ENCODE data around the gene KIF6.

The KIF6 gene

GRCh38 chr6:39669207-39669972, 55.8 kb downstream of the KIF6 start:
- Histone ChIP-seq H3K79me2 (ENCODE audit: insufficient read depth, low read length) (no peaks in the 10 kb centered on the region), H3K27me3 (ENCODE audit: insufficient read depth, low read length) (no peaks in the 10 kb centered on the region), H4K20me1 (ENCODE audit: insufficient read depth, low read length) (no peaks in the 10 kb centered on the region), H3K9me2 (ENCODE audit: low read depth, low read length) (no peaks in the 10 kb centered on the region), H3K27ac (ENCODE audit: low read depth, low read length, poor library complexity, severe bottlenecking) (no peak overlapping the region), H3K4me2 (ENCODE audit: low read length) (no peak overlapping the region), H3K36me3 (ENCODE audit: insufficient read depth, low read length) (no peaks in the 10 kb centered on the region), H3F3A (ENCODE audit: insufficient read depth, low read length) (no peaks in the 10 kb centered on the region), H2AFZ (ENCODE audit: low read length) (no peak overlapping the region), H3K4me1 (ENCODE audit: insufficient read depth, low read length, severe bottlenecking) (no peaks in the 10 kb centered on the region), H3K9ac (ENCODE audit: low read length) (no peak overlapping the region), H3K9me3 (ENCODE audit: low read length) (no peaks in the 10 kb centered on the region), H3K4me3 (ENCODE audit: low read depth, low read length, poor library complexity, severe bottlenecking) (no peak overlapping the region)
- TF ChIP-seq, protein P1, sequence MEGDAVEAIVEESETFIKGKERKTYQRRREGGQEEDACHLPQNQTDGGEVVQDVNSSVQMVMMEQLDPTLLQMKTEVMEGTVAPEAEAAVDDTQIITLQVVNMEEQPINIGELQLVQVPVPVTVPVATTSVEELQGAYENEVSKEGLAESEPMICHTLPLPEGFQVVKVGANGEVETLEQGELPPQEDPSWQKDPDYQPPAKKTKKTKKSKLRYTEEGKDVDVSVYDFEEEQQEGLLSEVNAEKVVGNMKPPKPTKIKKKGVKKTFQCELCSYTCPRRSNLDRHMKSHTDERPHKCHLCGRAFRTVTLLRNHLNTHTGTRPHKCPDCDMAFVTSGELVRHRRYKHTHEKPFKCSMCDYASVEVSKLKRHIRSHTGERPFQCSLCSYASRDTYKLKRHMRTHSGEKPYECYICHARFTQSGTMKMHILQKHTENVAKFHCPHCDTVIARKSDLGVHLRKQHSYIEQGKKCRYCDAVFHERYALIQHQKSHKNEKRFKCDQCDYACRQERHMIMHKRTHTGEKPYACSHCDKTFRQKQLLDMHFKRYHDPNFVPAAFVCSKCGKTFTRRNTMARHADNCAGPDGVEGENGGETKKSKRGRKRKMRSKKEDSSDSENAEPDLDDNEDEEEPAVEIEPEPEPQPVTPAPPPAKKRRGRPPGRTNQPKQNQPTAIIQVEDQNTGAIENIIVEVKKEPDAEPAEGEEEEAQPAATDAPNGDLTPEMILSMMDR (IDR thresholded peaks at IDR 0.05; ENCODE audit: low read length), result no peak
- TF ChIP-seq EZH2 (IDR thresholded peaks at IDR 0.05; ENCODE audit: borderline replicate concordance, low read length), result no peak

DNA sequence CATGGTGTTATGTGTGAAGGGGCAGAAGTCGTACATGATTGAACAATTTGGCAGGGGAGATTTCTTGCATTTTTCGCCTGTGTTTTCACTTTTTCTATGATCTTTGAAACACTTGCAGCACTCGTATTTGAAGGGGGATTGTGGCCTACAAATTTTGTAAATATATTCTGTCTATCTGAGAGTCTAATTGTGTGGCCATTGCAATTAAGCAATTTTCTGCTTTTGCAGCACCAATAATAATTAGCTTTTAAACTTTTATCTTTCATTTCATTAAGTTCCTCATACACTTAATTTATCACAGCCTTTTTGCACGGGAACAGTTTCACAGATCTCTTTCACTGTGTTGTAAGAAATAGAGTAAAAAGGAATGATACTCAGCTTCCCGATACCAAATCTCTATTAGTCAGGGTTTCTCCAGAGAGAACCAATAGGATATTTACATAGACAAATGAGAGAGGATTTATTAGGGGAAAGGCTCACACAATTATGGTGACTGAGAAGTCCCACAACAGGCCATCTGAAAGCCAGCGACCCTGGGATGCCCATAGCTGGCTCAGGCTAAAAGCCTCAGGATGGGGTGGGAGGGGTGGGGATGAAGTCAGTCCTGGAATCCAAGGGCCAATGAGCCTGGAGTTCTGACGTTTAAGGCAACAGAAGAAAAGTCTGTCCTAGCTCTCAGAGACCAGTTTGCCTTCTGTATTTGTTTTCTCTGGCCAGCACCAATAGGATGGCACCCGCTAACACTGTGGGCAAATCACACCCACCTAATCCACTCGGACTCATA, 58.3 kb downstream of the KIF6 start:
- Histone ChIP-seq H2AFZ (ENCODE audit: low read length) (no peak overlapping the region), H4K20me1 (ENCODE audit: insufficient read depth, low read length) (no peaks in the 10 kb centered on the region), H3K79me2 (ENCODE audit: insufficient read depth, low read length) (no peaks in the 10 kb centered on the region), H3K9me3 (ENCODE audit: low read length) (no peaks in the 10 kb centered on the region), H3K9ac (ENCODE audit: low read length) (no peak overlapping the region), H3K4me3 (ENCODE audit: low read depth, low read length, poor library complexity, severe bottlenecking) (no peak overlapping the region), H3K27ac (ENCODE audit: low read depth, low read length, poor library complexity, severe bottlenecking) (no peak overlapping the region), H3K27me3 (ENCODE audit: insufficient read depth, low read length) (no peaks in the 10 kb centered on the region), H3K4me1 (ENCODE audit: insufficient read depth, low read length, severe bottlenecking) (no peaks in the 10 kb centered on the region), H3K36me3 (ENCODE audit: insufficient read depth, low read length) (no peaks in the 10 kb centered on the region), H3F3A (ENCODE audit: insufficient read depth, low read length) (no peaks in the 10 kb centered on the region), H3K9me2 (ENCODE audit: low read depth, low read length) (no peaks in the 10 kb centered on the region), H3K4me2 (ENCODE audit: low read length) (no peak overlapping the region)
- no peak for TF ChIP-seq EZH2 (IDR thresholded peaks at IDR 0.05; ENCODE audit: borderline replicate concordance, low read length)
- TF ChIP-seq, protein P1 (IDR thresholded peaks at IDR 0.05; ENCODE audit: low read length), result no peak

- no peaks in the 10 kb centered on the region for H4K20me1 ChIP-seq (ENCODE audit: insufficient read depth, low read length)
- H2AFZ ChIP-seq (ENCODE audit: low read length), result no peak overlapping the region
- H3K4me1 ChIP-seq (ENCODE audit: insufficient read depth, low read length, severe bottlenecking), result no peaks in the 10 kb centered on the region
- no peaks in the 10 kb centered on the region for H3K36me3 ChIP-seq (ENCODE audit: insufficient read depth, low read length)
- TF ChIP-seq, protein P1 (IDR thresholded peaks at IDR 0.05; ENCODE audit: low read length), result no peak
- no peak for TF ChIP-seq EZH2 (IDR thresholded peaks at IDR 0.05; ENCODE audit: borderline replicate concordance, low read length)
- no peaks in the 10 kb centered on the region for H3F3A ChIP-seq (ENCODE audit: insufficient read depth, low read length)
- H3K4me3 ChIP-seq (ENCODE audit: low read depth, low read length, poor library complexity, severe bottlenecking), result no peak overlapping the region
- no peaks in the 10 kb centered on the region for H3K27me3 ChIP-seq (ENCODE audit: insufficient read depth, low read length)
- no peaks in the 10 kb centered on the region for H3K79me2 ChIP-seq (ENCODE audit: insufficient read depth, low read length)
- no peak overlapping the region for H3K9ac ChIP-seq (ENCODE audit: low read length)
- no peak overlapping the region for H3K27ac ChIP-seq (ENCODE audit: low read depth, low read length, poor library complexity, severe bottlenecking)
- H3K4me2 ChIP-seq (ENCODE audit: low read length), result no peak overlapping the region
- no peaks in the 10 kb centered on the region for H3K9me2 ChIP-seq (ENCODE audit: low read depth, low read length)
- no peaks in the 10 kb centered on the region for H3K9me3 ChIP-seq (ENCODE audit: low read length)
These were observed 59.3 kb downstream of the KIF6 start for GRCh38 chr6:39665861-39666260.

All from OCI-LY1 (cell line).